Measurements from ENCODE around the gene RAB6B.

GRCh38 chr3:133855002-133855370 lies 40.7 kb downstream of the RAB6B start:
- TF ChIP-seq ZNF830 (tag by site-specific recombination; IDR thresholded peaks at IDR 0.05; ENCODE audit: low read depth): no peak
- TF ChIP-seq CTCF (tag by site-specific recombination; IDR thresholded peaks at IDR 0.05): no peak
- TF ChIP-seq MYNN (tag by site-specific recombination; IDR thresholded peaks at IDR 0.05; ENCODE audit: borderline replicate concordance): no peak

Measured in HEK293 (cell line).